Vagina (tissue), 2 donors: ENCODE results near the gene GTF2H1.

Experiments
- POLR2A ChIP-seq, 2 donors: fragments of 450-650 bp; IDR thresholded peaks; one replicate each; pipeline ENCODE4 v1.6.1; 2017; ENCODE audit warnings: antibody characterized with exemption in 2 of 2, mild to moderate bottlenecking in 2 of 2, moderate library complexity in 2 of 2
- POLR2AphosphoS5 ChIP-seq, 2 donors: sonication (generic); formaldehyde crosslinking; IDR thresholded peaks; one replicate each; pipeline ENCODE4 v1.9.0; 2017; ENCODE audit warnings: antibody characterized with exemption in 2 of 2, mild to moderate bottlenecking in 2 of 2, low read depth in 1 of 2; ENCODE audit not compliant: insufficient read depth in 1 of 2
- TF ChIP-seq, protein P1 (sequence below), 3 experiments: fragments of 450-650 bp in 2 of 3; fragments of 200-600 bp in 1 of 3; sonication (generic) in 1 of 3; IDR thresholded peaks; one replicate each; pipeline ENCODE4 v1.5.1; 2017 to 2019; ENCODE audit warnings: antibody characterized with exemption in 3 of 3, mild to moderate bottlenecking in 2 of 3, moderate library complexity in 2 of 3

DNA sequence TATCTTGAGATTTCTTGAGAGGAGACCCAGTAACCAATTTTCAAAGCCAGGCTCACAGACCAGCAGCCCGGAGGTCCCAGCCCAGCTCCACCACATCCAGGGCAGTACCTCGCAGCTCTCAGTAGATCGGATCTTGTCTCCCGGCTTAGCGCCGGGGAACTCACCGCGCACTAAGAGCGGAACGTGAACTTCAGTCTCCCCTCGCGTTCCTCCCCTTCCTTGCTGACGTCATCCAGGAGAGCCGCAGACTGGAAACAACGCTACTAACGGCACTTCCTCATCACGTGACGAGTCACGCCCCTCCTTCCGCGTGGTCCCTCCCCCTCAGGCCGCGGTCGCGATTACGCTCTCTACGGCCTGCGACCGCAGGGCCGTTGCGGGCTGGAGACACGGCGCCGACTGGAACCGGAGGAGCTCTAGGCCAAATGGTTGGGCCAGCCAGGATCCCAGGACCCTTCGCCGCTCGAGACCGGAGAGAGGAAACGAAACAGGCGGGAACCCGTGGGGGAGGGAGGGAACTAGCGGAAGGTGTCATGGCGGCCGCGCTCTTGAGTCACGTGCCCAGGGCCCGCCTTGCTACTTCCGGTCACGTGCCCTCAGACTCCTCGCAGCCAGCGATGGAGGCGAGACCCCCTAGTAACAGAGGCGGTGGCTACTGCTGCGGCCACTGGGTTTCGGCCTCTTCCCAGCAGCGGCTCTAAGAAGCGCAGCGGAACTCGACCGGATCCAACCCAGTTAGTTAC, at the start of gene GTF2H1, which contains the start of gene HPS5:
- TF ChIP-seq POLR2AphosphoS5 (IDR thresholded peaks at IDR 0.05; ENCODE audit: insufficient read depth in 1 of 2, low read depth in 1 of 2) (peak; percentile 99), POLR2A (IDR thresholded peaks at IDR 0.05) (peak in 1 of 2 donors; percentile 74)
- TF ChIP-seq, protein P1, sequence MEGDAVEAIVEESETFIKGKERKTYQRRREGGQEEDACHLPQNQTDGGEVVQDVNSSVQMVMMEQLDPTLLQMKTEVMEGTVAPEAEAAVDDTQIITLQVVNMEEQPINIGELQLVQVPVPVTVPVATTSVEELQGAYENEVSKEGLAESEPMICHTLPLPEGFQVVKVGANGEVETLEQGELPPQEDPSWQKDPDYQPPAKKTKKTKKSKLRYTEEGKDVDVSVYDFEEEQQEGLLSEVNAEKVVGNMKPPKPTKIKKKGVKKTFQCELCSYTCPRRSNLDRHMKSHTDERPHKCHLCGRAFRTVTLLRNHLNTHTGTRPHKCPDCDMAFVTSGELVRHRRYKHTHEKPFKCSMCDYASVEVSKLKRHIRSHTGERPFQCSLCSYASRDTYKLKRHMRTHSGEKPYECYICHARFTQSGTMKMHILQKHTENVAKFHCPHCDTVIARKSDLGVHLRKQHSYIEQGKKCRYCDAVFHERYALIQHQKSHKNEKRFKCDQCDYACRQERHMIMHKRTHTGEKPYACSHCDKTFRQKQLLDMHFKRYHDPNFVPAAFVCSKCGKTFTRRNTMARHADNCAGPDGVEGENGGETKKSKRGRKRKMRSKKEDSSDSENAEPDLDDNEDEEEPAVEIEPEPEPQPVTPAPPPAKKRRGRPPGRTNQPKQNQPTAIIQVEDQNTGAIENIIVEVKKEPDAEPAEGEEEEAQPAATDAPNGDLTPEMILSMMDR (IDR thresholded peaks at IDR 0.05) = no peak
